ENCODE measurements around the gene BTF3.

DNA sequence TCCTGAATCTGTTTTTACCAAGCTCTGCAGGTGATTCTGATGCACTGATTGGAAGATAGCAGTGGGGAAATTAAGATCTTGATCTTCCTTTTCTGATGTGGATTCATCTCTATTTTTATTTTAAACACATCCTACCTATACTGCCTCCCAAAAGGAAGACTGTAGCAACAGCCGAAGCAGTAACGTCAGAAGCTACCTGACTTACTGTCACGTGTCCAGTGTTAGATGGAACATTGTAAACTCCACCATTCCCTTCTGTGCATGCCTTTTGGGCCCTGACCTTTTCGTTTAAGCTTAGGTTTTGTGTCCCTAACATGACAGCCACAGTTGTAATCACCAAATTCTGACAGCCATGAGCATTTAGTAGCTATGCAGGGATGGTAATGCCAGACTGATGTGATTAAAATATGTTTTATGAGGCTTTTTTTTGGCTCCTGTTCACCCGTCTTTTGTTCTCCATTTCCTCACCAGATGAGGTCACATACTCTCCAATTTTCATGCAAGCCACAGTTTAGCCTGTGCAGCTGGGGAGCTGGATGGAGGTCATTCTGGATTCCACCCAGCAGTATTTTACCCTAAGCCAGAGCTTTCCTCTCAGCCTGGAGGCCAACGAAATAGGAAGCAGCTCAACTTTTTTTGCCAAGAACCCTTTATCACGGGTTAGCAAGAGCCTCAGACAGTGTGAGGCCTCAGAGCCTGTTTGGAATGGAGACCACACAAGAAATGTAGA lies 34.1 kb upstream of the BTF3 start:
- TF ChIP-seq, protein P1, sequence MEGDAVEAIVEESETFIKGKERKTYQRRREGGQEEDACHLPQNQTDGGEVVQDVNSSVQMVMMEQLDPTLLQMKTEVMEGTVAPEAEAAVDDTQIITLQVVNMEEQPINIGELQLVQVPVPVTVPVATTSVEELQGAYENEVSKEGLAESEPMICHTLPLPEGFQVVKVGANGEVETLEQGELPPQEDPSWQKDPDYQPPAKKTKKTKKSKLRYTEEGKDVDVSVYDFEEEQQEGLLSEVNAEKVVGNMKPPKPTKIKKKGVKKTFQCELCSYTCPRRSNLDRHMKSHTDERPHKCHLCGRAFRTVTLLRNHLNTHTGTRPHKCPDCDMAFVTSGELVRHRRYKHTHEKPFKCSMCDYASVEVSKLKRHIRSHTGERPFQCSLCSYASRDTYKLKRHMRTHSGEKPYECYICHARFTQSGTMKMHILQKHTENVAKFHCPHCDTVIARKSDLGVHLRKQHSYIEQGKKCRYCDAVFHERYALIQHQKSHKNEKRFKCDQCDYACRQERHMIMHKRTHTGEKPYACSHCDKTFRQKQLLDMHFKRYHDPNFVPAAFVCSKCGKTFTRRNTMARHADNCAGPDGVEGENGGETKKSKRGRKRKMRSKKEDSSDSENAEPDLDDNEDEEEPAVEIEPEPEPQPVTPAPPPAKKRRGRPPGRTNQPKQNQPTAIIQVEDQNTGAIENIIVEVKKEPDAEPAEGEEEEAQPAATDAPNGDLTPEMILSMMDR (IDR thresholded peaks at IDR 0.05; ENCODE audit: poor library complexity, severe bottlenecking), result no peak
- TF ChIP-seq SMC3 (conservative IDR thresholded peaks at IDR 0.05; ENCODE audit: poor library complexity) (no peak), MXI1 (conservative IDR thresholded peaks at IDR 0.05; ENCODE audit: poor library complexity, severe bottlenecking) (no peak), POLR2AphosphoS5 (IDR thresholded peaks at IDR 0.05) (no peak), EZH2 (IDR thresholded peaks at IDR 0.05; ENCODE audit: borderline replicate concordance, insufficient read depth, low read length, poor library complexity, severe bottlenecking) (no peak)
